Spinal cord (tissue), 10 donors: ENCODE data around the gene KDM5A. TPM values are rescaled to one million over a fixed set of nuclear protein-coding genes. Genes with fewer than 3 reads are reported as not detected.
A peak's percentile ranks its signal among the peaks of the same experiment; 100 is the strongest.

ENCODE experiments used
- DNase-seq, 6 donors: peaks; one replicate each; pipeline versions ENCODE4 v3.0.0 to v3.0.0-alpha.2; 2013 to 2015; ENCODE audit warnings: low spot score in 6 of 6, low read depth in 4 of 6
- H3K27ac ChIP-seq: one replicate; pipeline ENCODE4 v1.5.1; 2013; ENCODE audit warnings: low read depth, low read length, control low read depth
- H3K27me3 ChIP-seq: one replicate; pipeline ENCODE4 v1.6.1; 2013; ENCODE audit warnings: low read length; ENCODE audit not compliant: control insufficient read depth, insufficient read depth
- H3K36me3 ChIP-seq: one replicate; pipeline ENCODE4 v1.6.1; 2013; ENCODE audit warnings: low read length; ENCODE audit not compliant: control insufficient read depth, insufficient read depth
- H3K4me1 ChIP-seq: one replicate; pipeline ENCODE4 v1.6.1; 2013; ENCODE audit warnings: low read length; ENCODE audit not compliant: control insufficient read depth, insufficient read depth
- H3K4me3 ChIP-seq: one replicate; pipeline ENCODE4 v1.5.1; 2013; ENCODE audit warnings: low read depth, low read length, control low read depth
- H3K9me3 ChIP-seq: one replicate; pipeline ENCODE4 v1.6.1; 2013; ENCODE audit warnings: low read length; ENCODE audit not compliant: control insufficient read depth, insufficient read depth
- WGBS: methylation state at CpG from one replicate; pipeline ENCODE4 v1.1.5; 2013; ENCODE audit warnings: missing lambda C conversion rate; ENCODE audit not compliant: insufficient coverage; 5-methylcytosine and 5-hydroxymethylcytosine counted together
- polyA plus RNA-seq, 2 donors: library from polyadenylated mRNA; unstranded; fragments of 120-200 nt; gene quantifications; one replicate each; pipeline ENCODE4 v1.2.1, GENCODE V29; 2013; ENCODE audit not compliant: insufficient read length in 2 of 2
- total RNA-seq, 2 donors: library from RNA; depleted of rRNA in 1 of 2; stranded (reverse); fragments of 120-200 nt in 1 of 2; fragments of >200 nt in 1 of 2; gene quantifications; one replicate each; pipeline versions ENCODE4 v1.2.3 to v1.2.4, GENCODE V29; 2013 to 2014
- donor health status: healthy.

Gene KDM5A
- total and polyA plus RNA-seq, 4 donors, result 16.9 to 69.8 (median 40.1) TPM

GRCh38 chr12:254912-255311 is 134.2 kb downstream of the KDM5A start:
- DNase-seq, result no peak
- no peaks in the 10 kb centered on the region for H3K36me3 ChIP-seq
- 100% methylated on average over 7 of the region's 9 CpGs for WGBS
- H3K4me1 ChIP-seq, result no peaks in the 10 kb centered on the region
- no peak overlapping the region for H3K4me3 ChIP-seq
- H3K27ac ChIP-seq, result no peak overlapping the region
- peaks cover 6% of the 10 kb centered on the region for H3K27me3 ChIP-seq
- no peaks in the 10 kb centered on the region for H3K9me3 ChIP-seq

GRCh38 chr12:254039-254438 is 135.1 kb downstream of the KDM5A start:
- H3K4me1 ChIP-seq, result no peaks in the 10 kb centered on the region
- no peaks in the 10 kb centered on the region for H3K36me3 ChIP-seq
- no peak overlapping the region for H3K27ac ChIP-seq
- no peak overlapping the region for H3K4me3 ChIP-seq
- no peaks in the 10 kb centered on the region for H3K9me3 ChIP-seq
- H3K27me3 ChIP-seq, result peaks cover 6% of the 10 kb centered on the region
- 80% methylated on average over 7 of the region's 10 CpGs for WGBS
- DNase-seq, result no peak

GRCh38 chr12:253116-253831 is 135.8 kb downstream of the KDM5A start:
- Histone ChIP-seq H3K27me3 (peaks cover 4% of the 10 kb centered on the region), H3K9me3 (no peaks in the 10 kb centered on the region), H3K36me3 (no peaks in the 10 kb centered on the region), H3K27ac (no peak overlapping the region), H3K4me3 (no peak overlapping the region), H3K4me1 (no peaks in the 10 kb centered on the region)
- peak in 1 of 6 donors; percentile 12 for DNase-seq
- 85% methylated on average over 12 of the region's 12 CpGs for WGBS

GRCh38 chr12:252636-253035 is 136.5 kb downstream of the KDM5A start:
- WGBS, result 20% methylated on average over 1 of the region's 5 CpGs
- Histone ChIP-seq H3K9me3 (no peaks in the 10 kb centered on the region), H3K4me1 (no peaks in the 10 kb centered on the region), H3K27me3 (peaks cover 2% of the 10 kb centered on the region), H3K36me3 (no peaks in the 10 kb centered on the region), H3K4me3 (no peak overlapping the region), H3K27ac (no peak overlapping the region)
- DNase-seq, result no peak

GRCh38 chr12:247271-247670 is 141.8 kb downstream of the KDM5A start:
- H3K27ac ChIP-seq, result no peak overlapping the region
- H3K4me1 ChIP-seq, result no peaks in the 10 kb centered on the region
- H3K36me3 ChIP-seq, result no peaks in the 10 kb centered on the region
- DNase-seq, result no peak
- H3K4me3 ChIP-seq, result no peak overlapping the region
- no peaks in the 10 kb centered on the region for H3K27me3 ChIP-seq
- WGBS, result no CpG with 5 or more reads among the region's 3 CpGs
- H3K9me3 ChIP-seq, result peaks cover 2% of the 10 kb centered on the region

- Histone ChIP-seq H3K36me3 (no peaks in the 10 kb centered on the region), H3K27ac (no peak overlapping the region), H3K9me3 (peaks cover 2% of the 10 kb centered on the region), H3K4me3 (no peak overlapping the region), H3K27me3 (no peaks in the 10 kb centered on the region), H3K4me1 (no peaks in the 10 kb centered on the region)
- WGBS, result 86% methylated on average over 4 of the region's 4 CpGs
- DNase-seq, result no peak
Measured at GRCh38 chr12:243381-243780, 145.7 kb downstream of the KDM5A start.

GRCh38 chr12:242496-242895 is 146.6 kb downstream of the KDM5A start:
- 93% methylated on average over 12 of the region's 15 CpGs for WGBS
- no peak overlapping the region for H3K4me3 ChIP-seq
- H3K9me3 ChIP-seq, result peaks cover 2% of the 10 kb centered on the region
- no peaks in the 10 kb centered on the region for H3K36me3 ChIP-seq
- no peak for DNase-seq
- no peaks in the 10 kb centered on the region for H3K27me3 ChIP-seq
- H3K27ac ChIP-seq, result no peak overlapping the region
- H3K4me1 ChIP-seq, result no peaks in the 10 kb centered on the region

GRCh38 chr12:241266-241665 is 147.9 kb downstream of the KDM5A start:
- Histone ChIP-seq H3K27ac (no peak overlapping the region), H3K36me3 (no peaks in the 10 kb centered on the region), H3K27me3 (no peaks in the 10 kb centered on the region), H3K9me3 (no peaks in the 10 kb centered on the region), H3K4me3 (no peak overlapping the region), H3K4me1 (no peaks in the 10 kb centered on the region)
- WGBS, result 97% methylated on average over 5 of the region's 9 CpGs
- no peak for DNase-seq

- H3K27me3 ChIP-seq, result no peaks in the 10 kb centered on the region
- H3K27ac ChIP-seq, result no peak overlapping the region
- no peak overlapping the region for H3K4me3 ChIP-seq
- no peaks in the 10 kb centered on the region for H3K9me3 ChIP-seq
- 94% methylated on average over 5 of the region's 9 CpGs for WGBS
- DNase-seq, result no peak
- no peaks in the 10 kb centered on the region for H3K4me1 ChIP-seq
- no peaks in the 10 kb centered on the region for H3K36me3 ChIP-seq
Measured at GRCh38 chr12:240566-240965, 148.6 kb downstream of the KDM5A start.

- Histone ChIP-seq H3K9me3 (no peaks in the 10 kb centered on the region), H3K27ac (no peak overlapping the region), H3K27me3 (no peaks in the 10 kb centered on the region), H3K36me3 (no peaks in the 10 kb centered on the region), H3K4me1 (no peaks in the 10 kb centered on the region), H3K4me3 (no peak overlapping the region)
- DNase-seq, result no peak
- 83% methylated on average over 19 of the region's 19 CpGs for WGBS
Measured at GRCh38 chr12:238736-239398, 150.3 kb downstream of the KDM5A start.
